ENCODE results near the gene OR10A2. TPM values are rescaled to one million over a fixed set of nuclear protein-coding genes. Genes with fewer than 3 reads are reported as not detected.

Gene OR10A2
- total and polyA plus RNA-seq, 2 donors (not counting 1 experiment from before 2014, with no cell fraction given): not detected

DNA sequence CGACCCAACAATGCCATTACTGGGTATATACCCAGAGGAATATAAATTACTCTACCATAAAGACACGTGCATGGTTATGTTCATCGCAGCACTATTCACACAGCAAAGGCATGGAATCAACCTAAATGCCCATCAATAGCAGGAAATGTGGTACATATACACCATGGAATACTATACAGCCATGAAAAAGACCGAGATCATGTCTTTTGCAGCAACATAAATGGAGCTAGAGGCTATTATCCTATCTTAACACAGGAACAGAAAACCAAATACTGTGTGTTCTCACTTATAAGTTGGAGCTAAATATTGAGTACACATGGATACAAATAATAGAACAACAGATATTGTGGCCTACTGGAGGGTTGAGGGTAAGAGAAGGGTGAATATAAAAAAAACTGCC lies 26.0 kb downstream of the OR10A2 start:
- Histone ChIP-seq H3K4me1 (ENCODE audit: control insufficient read depth in 2 of 2, insufficient read depth in 2 of 2, low read length in 2 of 2) (no peaks in the 10 kb centered on the region), H3K36me3 (replicated peaks in 1 of 2; ENCODE audit: control extremely low read depth in 1 of 2, control insufficient read depth in 1 of 2, extremely low read depth in 1 of 2, insufficient read depth in 2 of 2, low read length in 1 of 2) (no peaks in the 10 kb centered on the region), H3K27me3 (replicated peaks in 1 of 4; ENCODE audit: control extremely low read depth in 1 of 4, control insufficient read depth in 3 of 4, insufficient read depth in 4 of 4, low read length in 3 of 4) (peaks cover 0 to 5% (median 0%) of the 10 kb centered on the region in 4 experiments), H3K9me3 (ENCODE audit: control extremely low read depth in 1 of 3, control insufficient read depth in 2 of 3, insufficient read depth in 1 of 3, low read length in 2 of 3) (peaks cover 2 to 4% (median 2%) of the 10 kb centered on the region in 3 donors), H3K9ac (ENCODE audit: low read length) (no peak overlapping the region), H3K4me3 (ENCODE audit: control extremely low read depth in 1 of 5, extremely low read depth in 1 of 5, insufficient read depth in 1 of 5, low read depth in 2 of 5, low read length in 4 of 5) (no peak overlapping the region), H2AFZ (ENCODE audit: insufficient read depth, low read depth, low read length, poor library complexity, severe bottlenecking) (no peak overlapping the region), H3K4me2 (replicated peaks; ENCODE audit: low read depth, low read length, poor library complexity, severe bottlenecking) (no peak overlapping the region), H4K20me1 (ENCODE audit: control insufficient read depth, insufficient read depth, low read length, poor library complexity, severe bottlenecking) (no peaks in the 10 kb centered on the region), H3K27ac (ENCODE audit: low read length in 2 of 2) (no peak overlapping the region), H3K79me2 (ENCODE audit: control insufficient read depth, insufficient read depth, low read length) (no peaks in the 10 kb centered on the region)
- no peak overlapping the region for H3K27ac Mint-ChIP-seq
- WGBS (ENCODE audit: insufficient coverage): 100% methylated on average over 3 of the region's 4 CpGs
- H3K9me3 Mint-ChIP-seq (ENCODE audit: insufficient read depth): no peaks in the 10 kb centered on the region
- no peak overlapping the region for H3K4me3 Mint-ChIP-seq
- H3K4me1 Mint-ChIP-seq: no peaks in the 10 kb centered on the region
- intact Hi-C loops (cut with micrococcal nuclease): no loop called here
- ChIA-PET CTCF (no interaction called here), POLR2A (no interaction called here)
- ATAC-seq (ENCODE audit: low read depth) (no peak), DNase-seq (no peak)
- H3K27me3 Mint-ChIP-seq: peaks cover 5% of the 10 kb centered on the region
- TF ChIP-seq EZH2 (IDR thresholded peaks at IDR 0.05; ENCODE audit: borderline replicate concordance, insufficient read depth, low read depth, low read length, poor library complexity, severe bottlenecking): no peak
- TF ChIP-seq, protein P1, sequence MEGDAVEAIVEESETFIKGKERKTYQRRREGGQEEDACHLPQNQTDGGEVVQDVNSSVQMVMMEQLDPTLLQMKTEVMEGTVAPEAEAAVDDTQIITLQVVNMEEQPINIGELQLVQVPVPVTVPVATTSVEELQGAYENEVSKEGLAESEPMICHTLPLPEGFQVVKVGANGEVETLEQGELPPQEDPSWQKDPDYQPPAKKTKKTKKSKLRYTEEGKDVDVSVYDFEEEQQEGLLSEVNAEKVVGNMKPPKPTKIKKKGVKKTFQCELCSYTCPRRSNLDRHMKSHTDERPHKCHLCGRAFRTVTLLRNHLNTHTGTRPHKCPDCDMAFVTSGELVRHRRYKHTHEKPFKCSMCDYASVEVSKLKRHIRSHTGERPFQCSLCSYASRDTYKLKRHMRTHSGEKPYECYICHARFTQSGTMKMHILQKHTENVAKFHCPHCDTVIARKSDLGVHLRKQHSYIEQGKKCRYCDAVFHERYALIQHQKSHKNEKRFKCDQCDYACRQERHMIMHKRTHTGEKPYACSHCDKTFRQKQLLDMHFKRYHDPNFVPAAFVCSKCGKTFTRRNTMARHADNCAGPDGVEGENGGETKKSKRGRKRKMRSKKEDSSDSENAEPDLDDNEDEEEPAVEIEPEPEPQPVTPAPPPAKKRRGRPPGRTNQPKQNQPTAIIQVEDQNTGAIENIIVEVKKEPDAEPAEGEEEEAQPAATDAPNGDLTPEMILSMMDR (IDR thresholded peaks at IDR 0.05): no peak

DNA sequence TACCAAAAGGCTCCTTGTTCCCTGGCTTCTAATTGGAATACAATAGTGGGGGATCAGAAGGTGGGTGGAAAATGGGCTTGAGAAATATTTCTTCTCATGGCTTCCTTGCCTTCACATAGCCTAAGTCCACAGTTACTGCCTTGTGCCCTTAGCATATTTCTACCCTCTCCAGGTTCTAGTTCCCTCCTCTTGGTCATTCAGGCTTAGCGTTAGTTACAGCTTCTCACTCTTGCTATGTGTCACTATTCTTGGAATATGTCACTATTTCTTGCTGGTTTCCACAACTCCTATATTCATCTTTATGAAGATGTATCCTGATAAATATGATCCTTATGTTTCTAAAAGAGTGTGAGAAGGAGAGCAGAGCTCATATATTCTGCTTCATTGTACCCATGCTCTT lies 27.0 kb downstream of the OR10A2 start:
- ChIA-PET POLR2A (no interaction called here), CTCF (interaction anchor here (0.6 kb wide), 1 partner anchor 510 kb away, joined by 4 read pairs; no protein-coding TSS in a partner anchor)
- Mint-ChIP-seq H3K27me3 (peaks cover 3% of the 10 kb centered on the region), H3K27ac (no peak overlapping the region), H3K9me3 (ENCODE audit: insufficient read depth) (no peaks in the 10 kb centered on the region), H3K4me3 (no peak overlapping the region), H3K4me1 (no peaks in the 10 kb centered on the region)
- Histone ChIP-seq H3K4me3 (ENCODE audit: control extremely low read depth in 1 of 5, extremely low read depth in 1 of 5, insufficient read depth in 1 of 5, low read depth in 2 of 5, low read length in 4 of 5) (no peak overlapping the region), H2AFZ (ENCODE audit: insufficient read depth, low read depth, low read length, poor library complexity, severe bottlenecking) (no peak overlapping the region), H3K4me1 (ENCODE audit: control insufficient read depth in 2 of 2, insufficient read depth in 2 of 2, low read length in 2 of 2) (no peaks in the 10 kb centered on the region), H3K27me3 (replicated peaks in 1 of 4; ENCODE audit: control extremely low read depth in 1 of 4, control insufficient read depth in 3 of 4, insufficient read depth in 4 of 4, low read length in 3 of 4) (peaks cover 0 to 5% (median 0%) of the 10 kb centered on the region in 4 experiments), H3K36me3 (replicated peaks in 1 of 2; ENCODE audit: control extremely low read depth in 1 of 2, control insufficient read depth in 1 of 2, extremely low read depth in 1 of 2, insufficient read depth in 2 of 2, low read length in 1 of 2) (no peaks in the 10 kb centered on the region), H4K20me1 (ENCODE audit: control insufficient read depth, insufficient read depth, low read length, poor library complexity, severe bottlenecking) (no peaks in the 10 kb centered on the region), H3K9me3 (ENCODE audit: control extremely low read depth in 1 of 3, control insufficient read depth in 2 of 3, insufficient read depth in 1 of 3, low read length in 2 of 3) (peaks cover 2 to 4% (median 2%) of the 10 kb centered on the region in 3 donors), H3K79me2 (ENCODE audit: control insufficient read depth, insufficient read depth, low read length) (no peaks in the 10 kb centered on the region), H3K4me2 (replicated peaks; ENCODE audit: low read depth, low read length, poor library complexity, severe bottlenecking) (no peak overlapping the region), H3K27ac (ENCODE audit: low read length in 2 of 2) (no peak overlapping the region), H3K9ac (ENCODE audit: low read length) (no peak overlapping the region)
- no peak for DNase-seq
- intact Hi-C loops (cut with micrococcal nuclease): no loop called here
- no peak for TF ChIP-seq EZH2 (IDR thresholded peaks at IDR 0.05; ENCODE audit: borderline replicate concordance, insufficient read depth, low read depth, low read length, poor library complexity, severe bottlenecking)
- TF ChIP-seq, protein P1 (IDR thresholded peaks at IDR 0.05): no peak
- no peak for ATAC-seq (ENCODE audit: low read depth)
- no CpG with 5 or more reads among the region's 1 CpG for WGBS (ENCODE audit: insufficient coverage)
